Stimulated activated effector memory CD8-positive, alpha-beta T cell treated with anti-CD3 and anti-CD28 coated beads, Interleukin-12 subunit alpha, Interleukin-12 subunit beta, amount 100 ng/mL, for 72 hours (primary cell): ENCODE results near the gene CENPC.
"Not testable (repeated sequence)": the region's sequence is repeated elsewhere in the genome, so short reads cannot be mapped to it uniquely, and the experiment has no call there.

Experiments
- ATAC-seq: fragments of 150-1000 bp; cut with Tn5 transposase; 2 replicates; pipeline ENCODE4 v1.10.0; 2021
- DNase-seq, 2 donors: peaks; one replicate each; pipeline ENCODE4 v3.0.0; 2021 to 2022; ENCODE audit warnings: low spot score in 2 of 2
- H3K27ac Mint-ChIP-seq: one replicate; pipeline ENCODE4 v1.8.0; 2022; ENCODE audit warnings: mild to moderate bottlenecking, mixed read lengths
- H3K36me3 Mint-ChIP-seq: one replicate; pipeline ENCODE4 v1.8.0; 2022; ENCODE audit warnings: mild to moderate bottlenecking, mixed read lengths
- H3K4me1 Mint-ChIP-seq: one replicate; pipeline ENCODE4 v1.8.0; 2022; ENCODE audit warnings: mixed read lengths
- H3K4me3 Mint-ChIP-seq: one replicate; pipeline ENCODE4 v1.8.0; 2022; ENCODE audit warnings: mild to moderate bottlenecking, mixed read lengths
- H3K9me3 Mint-ChIP-seq: one replicate; pipeline ENCODE4 v1.8.0; 2022; ENCODE audit warnings: mixed read lengths

CENPC gene

GRCh38 chr4:67531379-67531962, 13.8 kb downstream of the CENPC start:
- Mint-ChIP-seq H3K9me3 (no peaks in the 10 kb centered on the region), H3K4me3 (no peak overlapping the region), H3K4me1 (peaks cover 44% of the 10 kb centered on the region), H3K27ac (no peak overlapping the region), H3K36me3 (peaks cover 100% of the 10 kb centered on the region)
- no peak for ATAC-seq
- DNase-seq: no peak

- DNase-seq, ATAC-seq, H3K9me3 Mint-ChIP-seq: not testable (repeated sequence)
- Mint-ChIP-seq H3K36me3 (peaks cover 88% of the 10 kb centered on the region), H3K27ac (peak overlapping the region; percentile 86), H3K4me1 (peaks cover 73% of the 10 kb centered on the region), H3K4me3 (peak overlapping the region; percentile 24)
Measured at GRCh38 chr4:67524140-67524539, 21.2 kb downstream of the CENPC start.

GRCh38 chr4:67522851-67523671, 22.2 kb downstream of the CENPC start:
- Mint-ChIP-seq H3K36me3 (peaks cover 88% of the 10 kb centered on the region), H3K27ac (peak overlapping the region; percentile 86), H3K4me3 (peak overlapping the region; percentile 24), H3K9me3 (peaks cover 2% of the 10 kb centered on the region), H3K4me1 (peaks cover 66% of the 10 kb centered on the region)
- DNase-seq: no peak
- ATAC-seq: peak; percentile 92

GRCh38 chr4:67522230-67522629, 23.1 kb downstream of the CENPC start:
- DNase-seq: no peak
- Mint-ChIP-seq H3K9me3 (peaks cover 2% of the 10 kb centered on the region), H3K27ac (peak overlapping the region; percentile 86), H3K4me3 (peak overlapping the region; percentile 24), H3K36me3 (peaks cover 88% of the 10 kb centered on the region), H3K4me1 (peaks cover 66% of the 10 kb centered on the region)
- ATAC-seq: no peak

GRCh38 chr4:67521506-67521905, 23.8 kb downstream of the CENPC start:
- ATAC-seq (peak; percentile 88), DNase-seq (no peak)
- peak overlapping the region; percentile 86 for H3K27ac Mint-ChIP-seq
- H3K4me1 Mint-ChIP-seq: peaks cover 60% of the 10 kb centered on the region
- H3K9me3 Mint-ChIP-seq: peaks cover 2% of the 10 kb centered on the region
- peaks cover 88% of the 10 kb centered on the region for H3K36me3 Mint-ChIP-seq
- H3K4me3 Mint-ChIP-seq: no peak overlapping the region

- H3K27ac Mint-ChIP-seq: peak overlapping the region; percentile 34
- no peak for DNase-seq
- no peak overlapping the region for H3K4me3 Mint-ChIP-seq
- peaks cover 80% of the 10 kb centered on the region for H3K36me3 Mint-ChIP-seq
- peaks cover 48% of the 10 kb centered on the region for H3K4me1 Mint-ChIP-seq
- peaks cover 2% of the 10 kb centered on the region for H3K9me3 Mint-ChIP-seq
- no peak for ATAC-seq
Measured at GRCh38 chr4:67520141-67520540, 25.2 kb downstream of the CENPC start.

- peaks cover 63% of the 10 kb centered on the region for H3K36me3 Mint-ChIP-seq
- H3K4me3 Mint-ChIP-seq: no peak overlapping the region
- DNase-seq: no peak
- no peak for ATAC-seq
- no peaks in the 10 kb centered on the region for H3K9me3 Mint-ChIP-seq
- H3K27ac Mint-ChIP-seq: no peak overlapping the region
- peaks cover 16% of the 10 kb centered on the region for H3K4me1 Mint-ChIP-seq
Measured at GRCh38 chr4:67512501-67512900, 32.8 kb downstream of the CENPC start.

- DNase-seq: no peak
- peaks cover 35% of the 10 kb centered on the region for H3K36me3 Mint-ChIP-seq
- no peak overlapping the region for H3K27ac Mint-ChIP-seq
- no peak overlapping the region for H3K4me3 Mint-ChIP-seq
- no peak for ATAC-seq
- H3K9me3 Mint-ChIP-seq: no peaks in the 10 kb centered on the region
- H3K4me1 Mint-ChIP-seq: peaks cover 7% of the 10 kb centered on the region
Measured at GRCh38 chr4:67500373-67500772, 44.9 kb downstream of the CENPC start.

- Mint-ChIP-seq H3K36me3 (peaks cover 41% of the 10 kb centered on the region), H3K27ac (peak overlapping the region; percentile 74), H3K4me3 (no peak overlapping the region), H3K4me1 (peaks cover 7% of the 10 kb centered on the region), H3K9me3 (no peaks in the 10 kb centered on the region)
- no peak for DNase-seq
- no peak for ATAC-seq
Measured at GRCh38 chr4:67499799-67500198, 45.5 kb downstream of the CENPC start.

- Mint-ChIP-seq H3K4me3 (no peak overlapping the region), H3K4me1 (peaks cover 25% of the 10 kb centered on the region), H3K9me3 (peaks cover 8% of the 10 kb centered on the region), H3K27ac (no peak overlapping the region), H3K36me3 (peaks cover 91% of the 10 kb centered on the region)
- DNase-seq (no peak), ATAC-seq (peak; percentile 95)
Measured at GRCh38 chr4:67483868-67484602, 61.3 kb downstream of the CENPC start.

GRCh38 chr4:67480810-67481209, 64.5 kb downstream of the CENPC start:
- peaks cover 91% of the 10 kb centered on the region for H3K36me3 Mint-ChIP-seq
- peaks cover 20% of the 10 kb centered on the region for H3K9me3 Mint-ChIP-seq
- ATAC-seq: no peak
- no peak overlapping the region for H3K4me3 Mint-ChIP-seq
- H3K4me1 Mint-ChIP-seq: peaks cover 38% of the 10 kb centered on the region
- no peak overlapping the region for H3K27ac Mint-ChIP-seq
- no peak for DNase-seq

GRCh38 chr4:67475155-67475554, 70.1 kb downstream of the CENPC start:
- Mint-ChIP-seq H3K9me3 (peaks cover 20% of the 10 kb centered on the region), H3K27ac (no peak overlapping the region), H3K36me3 (peaks cover 99% of the 10 kb centered on the region), H3K4me1 (peaks cover 24% of the 10 kb centered on the region), H3K4me3 (no peak overlapping the region)
- peak; percentile 60 for ATAC-seq
- peak in 1 of 2 donors; percentile 54 for DNase-seq

GRCh38 chr4:67470871-67471270, 74.4 kb downstream of the CENPC start:
- ATAC-seq (no peak), DNase-seq (no peak)
- Mint-ChIP-seq H3K36me3 (peaks cover 82% of the 10 kb centered on the region), H3K4me1 (no peaks in the 10 kb centered on the region), H3K27ac (no peak overlapping the region), H3K4me3 (no peak overlapping the region), H3K9me3 (no peaks in the 10 kb centered on the region)

- Mint-ChIP-seq H3K27ac (no peak overlapping the region), H3K9me3 (no peaks in the 10 kb centered on the region), H3K4me1 (no peaks in the 10 kb centered on the region), H3K36me3 (peaks cover 63% of the 10 kb centered on the region), H3K4me3 (no peak overlapping the region)
- DNase-seq (no peak), ATAC-seq (no peak)
Measured at GRCh38 chr4:67468830-67469229, 76.5 kb downstream of the CENPC start.

GRCh38 chr4:67466751-67467150, 78.6 kb downstream of the CENPC start:
- DNase-seq (no peak), ATAC-seq (no peak)
- H3K9me3 Mint-ChIP-seq: no peaks in the 10 kb centered on the region
- no peak overlapping the region for H3K27ac Mint-ChIP-seq
- no peak overlapping the region for H3K4me3 Mint-ChIP-seq
- peaks cover 42% of the 10 kb centered on the region for H3K36me3 Mint-ChIP-seq
- no peaks in the 10 kb centered on the region for H3K4me1 Mint-ChIP-seq

GRCh38 chr4:67465763-67466052, 79.6 kb downstream of the CENPC start:
- Mint-ChIP-seq H3K4me3 (no peak overlapping the region), H3K27ac (no peak overlapping the region), H3K36me3 (peaks cover 32% of the 10 kb centered on the region), H3K9me3 (no peaks in the 10 kb centered on the region), H3K4me1 (no peaks in the 10 kb centered on the region)
- DNase-seq (no peak), ATAC-seq (peak; percentile 11)
